ENCODE results near the gene CSNK1D.
"Not testable (repeated sequence)": the region's sequence is repeated elsewhere in the genome, so short reads cannot be mapped to it uniquely, and the experiment has no call there.

CSNK1D gene

DNA sequence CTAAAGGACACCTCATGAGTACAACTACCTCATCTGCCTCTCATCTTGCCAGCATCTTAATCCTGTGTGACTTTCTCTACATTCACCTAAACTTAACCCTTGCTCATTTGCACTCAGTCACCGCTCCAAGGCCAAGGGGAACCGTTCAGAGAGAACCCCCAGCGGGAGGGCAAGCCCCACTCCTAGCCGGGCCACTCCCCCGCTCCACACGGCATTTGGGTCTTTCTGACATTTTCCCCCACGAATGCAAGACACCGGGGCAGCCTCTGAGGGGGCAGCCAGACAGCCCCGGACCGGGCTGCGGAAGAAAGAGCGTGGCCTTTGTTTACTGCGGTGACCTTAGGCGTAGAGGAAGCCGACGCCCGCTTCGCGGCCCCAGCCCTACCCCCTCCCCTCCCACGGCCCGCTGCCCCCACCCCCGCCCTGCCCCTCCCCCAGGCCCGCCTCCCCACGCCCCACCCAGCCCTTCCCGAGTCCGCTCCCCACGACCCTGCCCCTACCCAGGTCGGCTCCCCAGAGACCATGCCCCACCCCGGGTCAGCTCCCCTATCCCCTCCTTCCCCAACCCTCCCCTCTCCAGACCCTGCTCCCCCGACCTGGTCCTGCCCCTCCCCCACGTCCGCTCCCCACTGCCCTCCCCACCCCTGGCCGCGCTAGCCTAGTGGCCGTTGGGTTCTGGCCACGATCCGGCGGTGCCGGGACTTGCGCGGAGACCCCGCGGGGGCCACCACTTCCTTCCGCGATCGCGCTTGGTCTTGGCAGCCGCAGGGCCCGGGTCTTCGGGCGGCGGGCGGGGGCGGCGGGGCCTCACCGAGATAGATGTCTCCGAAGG is 789 bp downstream of the CSNK1D start:
- DNase-seq = peak; percentile 52 to 61

DNA sequence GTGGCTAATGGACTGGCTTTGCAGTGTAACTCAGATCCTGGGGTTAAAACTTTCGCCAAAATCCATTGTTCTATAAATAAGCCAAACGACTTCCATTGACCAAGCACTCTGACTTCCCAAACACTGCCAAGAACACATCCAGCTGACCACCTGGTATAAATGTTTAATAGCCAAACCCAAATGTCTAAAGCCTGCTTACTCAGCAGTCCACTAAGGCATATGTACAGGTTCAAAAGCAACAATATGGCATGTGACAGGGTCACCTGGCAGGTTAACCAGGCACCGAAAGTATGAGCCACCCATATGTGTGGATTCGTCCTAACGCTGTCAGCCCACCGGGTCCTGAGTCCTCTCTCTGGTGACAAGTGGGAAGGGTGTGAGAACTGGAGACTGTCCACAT is 2.1 kb downstream of the CSNK1D start:
- no peak for DNase-seq

DNA sequence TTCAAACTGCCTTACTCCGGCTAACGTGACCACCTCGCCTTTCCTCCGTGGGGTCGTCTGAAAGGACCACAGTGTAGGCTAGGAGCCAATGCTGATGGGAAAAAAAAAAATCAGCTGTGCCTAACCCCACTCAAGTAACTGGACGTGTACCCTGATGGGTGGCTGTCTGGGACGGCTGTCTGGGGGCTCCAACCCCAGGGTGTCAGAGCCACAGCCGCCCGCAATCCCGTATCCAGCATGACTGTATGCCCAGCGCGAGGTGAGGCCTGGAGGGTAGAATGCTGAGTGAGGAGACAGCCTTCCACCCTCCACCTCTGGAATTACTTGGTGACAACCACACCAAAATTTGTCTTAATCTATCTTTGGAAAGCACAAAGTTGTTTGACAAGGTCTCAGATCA is 2.8 kb downstream of the CSNK1D start:
- DNase-seq = no peak

DNA sequence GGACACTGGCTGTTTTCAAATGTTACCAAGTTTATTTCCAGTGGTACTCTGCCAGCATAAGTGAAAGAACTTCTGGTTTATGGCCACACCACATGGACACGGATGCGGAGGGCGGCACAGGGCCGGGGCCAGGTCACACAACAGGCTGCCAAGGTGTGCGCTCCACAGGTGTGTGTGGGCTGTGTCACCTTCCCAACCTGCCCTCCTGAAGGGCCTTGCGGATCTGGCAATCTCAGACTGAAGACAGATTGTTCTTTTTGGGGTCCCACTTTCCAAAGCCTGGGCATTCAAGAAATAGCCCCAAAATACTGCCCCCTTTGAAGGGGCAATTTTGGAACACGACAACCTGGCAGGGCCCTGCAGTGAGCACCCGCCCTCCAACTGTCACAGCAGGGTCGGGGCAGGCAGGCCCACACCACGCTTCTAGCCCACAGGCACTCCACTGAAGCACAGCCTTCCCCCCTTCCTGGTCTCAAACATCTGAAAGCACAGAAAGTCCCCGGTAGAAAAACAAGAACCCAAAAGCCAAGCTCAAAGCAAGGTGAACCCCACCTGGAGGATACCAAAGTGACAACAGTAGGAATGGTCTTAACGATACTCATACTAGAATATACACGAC is 3.5 kb downstream of the CSNK1D start:
- peak in 1 of 2 donors; percentile 24 for DNase-seq

DNA sequence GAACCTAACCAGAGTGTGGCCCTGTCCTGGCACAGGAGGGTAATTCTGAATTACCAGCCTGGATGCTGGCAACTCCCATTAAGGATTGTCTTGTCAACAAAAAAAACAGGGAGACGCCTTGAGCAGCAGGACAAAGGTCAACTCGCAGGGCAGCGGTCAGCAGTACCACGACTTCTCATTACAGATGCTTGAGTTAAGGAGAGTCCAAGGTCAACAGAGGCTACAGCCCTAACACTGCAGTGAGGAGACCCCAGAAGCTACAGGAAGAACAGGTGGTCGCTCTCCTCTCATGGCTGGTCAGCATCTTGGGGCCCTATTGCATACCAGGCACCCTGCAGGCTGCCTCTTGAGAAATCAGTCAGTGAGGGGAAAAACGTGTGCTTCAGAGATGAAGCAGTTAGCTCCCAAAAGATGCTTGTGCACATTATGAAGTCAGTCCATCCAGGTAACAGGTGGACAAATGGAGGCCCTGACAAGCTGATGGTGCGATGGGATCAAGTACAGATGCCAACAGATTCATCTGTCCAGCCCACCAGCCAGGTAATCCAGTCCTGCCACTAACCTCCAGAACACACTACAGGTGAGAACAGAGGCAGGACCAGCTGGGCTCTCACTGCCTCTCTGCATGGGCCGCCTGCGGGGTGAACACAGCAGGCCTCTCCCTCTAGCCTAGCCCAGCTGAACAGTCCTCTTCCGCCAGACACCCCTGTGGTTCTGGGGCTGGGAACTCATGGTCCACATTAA is 4.2 kb downstream of the CSNK1D start:
- DNase-seq = no peak

DNA sequence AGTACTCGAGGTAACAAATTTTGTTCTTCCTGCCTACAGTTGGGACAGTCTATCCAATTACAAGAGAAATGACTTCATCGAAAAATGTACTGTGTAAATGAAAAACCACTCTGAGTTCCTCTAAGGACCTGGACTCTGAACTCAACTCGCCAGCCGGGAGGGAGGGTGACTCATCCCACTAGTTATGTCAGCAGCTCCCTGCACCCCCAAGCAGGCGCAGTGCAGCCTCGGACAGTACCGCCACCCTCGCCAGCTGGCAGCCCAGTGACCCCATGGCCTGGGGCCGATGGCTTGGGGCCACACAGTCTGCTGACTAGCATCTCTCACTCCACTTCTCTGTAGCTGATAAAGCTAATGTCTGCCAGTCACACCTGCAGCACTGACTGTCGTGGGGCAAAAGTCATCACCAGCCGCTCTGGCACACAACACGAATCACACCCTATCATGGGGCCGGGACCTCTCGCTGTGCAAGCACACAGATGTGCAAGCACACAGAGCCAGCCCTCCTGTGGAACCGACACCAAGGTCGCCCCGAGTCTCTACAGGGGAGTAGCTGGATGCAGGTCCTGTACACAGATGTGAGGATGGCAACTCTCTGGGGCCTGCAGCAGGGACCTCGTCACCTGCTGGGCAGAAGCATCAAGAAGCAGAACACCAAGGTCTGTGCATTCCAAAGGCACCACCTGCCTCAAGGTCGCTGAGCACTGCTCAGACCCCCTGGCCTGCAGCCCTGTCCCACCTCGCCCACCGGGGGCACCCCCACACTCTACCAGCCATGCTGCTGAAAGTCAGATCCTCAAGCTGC is 5.7 kb downstream of the CSNK1D start:
- peak in 1 of 2 donors; percentile 68 for DNase-seq

DNA sequence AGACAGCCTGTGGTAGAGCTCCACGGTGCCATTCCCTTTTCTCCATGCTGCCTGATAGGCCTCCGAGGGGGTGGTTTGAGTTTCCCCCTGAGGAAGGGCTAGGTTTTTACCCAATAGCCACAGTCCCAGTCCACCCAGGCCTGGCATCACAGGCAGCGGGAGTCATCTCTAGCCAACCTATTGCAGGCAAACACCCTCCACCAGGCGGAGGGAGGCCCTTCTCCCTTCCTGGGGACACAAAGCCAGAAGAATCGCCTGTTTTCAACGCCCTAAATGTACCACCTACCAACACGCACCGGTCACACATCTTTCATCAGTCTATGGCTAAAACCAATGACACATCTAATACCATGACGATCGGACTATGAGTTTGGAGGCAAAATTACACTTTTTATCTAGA is 7.4 kb downstream of the CSNK1D start:
- no peak for DNase-seq

DNA sequence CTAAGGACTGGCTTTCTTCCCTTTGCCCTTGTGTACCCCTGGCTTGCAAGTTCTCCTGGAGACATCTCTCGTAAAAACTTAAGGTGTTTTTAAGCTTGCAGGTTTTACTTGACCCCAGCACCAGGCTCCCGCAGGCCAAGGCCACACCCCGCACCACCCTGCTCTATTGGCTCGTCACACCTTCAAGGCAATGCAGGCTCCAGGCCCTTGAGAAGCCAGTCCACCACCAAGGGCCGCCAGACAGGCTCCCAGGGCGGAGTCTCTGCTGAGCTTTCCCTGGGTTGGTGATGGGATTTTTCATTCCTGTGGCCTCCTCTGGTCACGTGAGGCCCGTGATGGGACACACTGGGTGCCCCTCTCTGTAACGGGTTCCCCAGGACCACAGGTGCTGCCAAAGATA is 9.9 kb downstream of the CSNK1D start:
- no peak for DNase-seq

DNA sequence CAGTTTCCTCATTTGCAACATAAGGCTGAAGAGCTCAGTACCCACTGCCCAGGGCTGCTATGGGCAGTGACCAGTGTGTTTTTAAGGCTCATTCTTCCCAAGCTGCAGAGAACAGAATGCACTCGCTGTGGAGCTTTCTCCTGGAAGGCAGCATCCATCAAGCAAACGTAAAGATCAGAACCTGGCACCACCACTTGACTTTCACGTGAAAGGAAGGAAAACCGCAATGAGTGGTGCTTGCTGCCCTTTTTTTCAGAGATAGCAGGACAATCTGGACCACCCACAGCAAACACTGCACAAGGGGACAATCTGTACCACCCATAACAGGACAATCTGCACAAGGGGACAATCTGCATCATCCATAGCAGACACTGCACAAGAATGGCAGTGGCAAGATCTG is 11.2 kb downstream of the CSNK1D start:
- DNase-seq = no peak

DNA sequence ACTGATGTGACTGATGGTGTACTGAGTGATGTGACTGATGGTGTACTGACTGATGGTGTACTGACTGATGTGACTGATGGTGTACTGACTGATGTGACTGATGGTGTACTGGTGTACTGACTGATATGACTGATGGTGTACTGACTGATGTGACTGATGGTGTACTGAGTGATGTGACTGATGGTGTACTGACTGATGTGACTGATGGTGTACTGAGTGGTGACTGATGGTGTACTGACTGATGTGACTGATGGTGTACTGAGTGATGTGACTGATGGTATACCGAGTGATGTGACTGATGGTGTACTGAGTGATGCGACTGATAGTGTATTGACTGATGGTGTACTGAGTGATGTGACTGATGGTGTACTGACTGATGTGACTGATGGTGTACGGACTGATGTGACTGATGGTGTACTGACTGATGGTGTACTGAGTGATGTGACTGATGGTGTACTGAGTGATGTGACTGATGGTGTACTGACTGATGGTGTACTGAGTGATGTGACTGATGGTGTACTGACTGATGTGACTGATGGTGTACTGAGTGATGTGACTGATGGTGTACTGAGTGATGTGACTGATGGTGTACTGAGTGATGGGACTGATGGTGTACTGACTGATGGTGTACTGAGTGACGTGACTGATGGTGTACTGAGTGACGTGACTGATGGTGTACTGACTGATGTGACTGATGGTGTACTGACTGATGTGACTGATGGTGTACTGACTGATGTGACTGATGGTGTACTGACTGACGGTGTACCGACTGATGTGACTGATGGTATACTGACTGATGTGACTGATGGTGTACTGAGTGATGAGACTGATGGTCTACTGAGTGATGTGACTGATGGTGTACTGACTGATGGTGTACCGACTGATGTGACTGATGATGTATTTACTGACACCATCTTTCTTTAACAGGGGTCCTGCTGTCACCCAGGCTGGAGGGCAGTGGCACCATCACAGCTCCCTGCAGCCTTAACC is 13.2 kb downstream of the CSNK1D start:
- not testable (repeated sequence) for DNase-seq

DNA sequence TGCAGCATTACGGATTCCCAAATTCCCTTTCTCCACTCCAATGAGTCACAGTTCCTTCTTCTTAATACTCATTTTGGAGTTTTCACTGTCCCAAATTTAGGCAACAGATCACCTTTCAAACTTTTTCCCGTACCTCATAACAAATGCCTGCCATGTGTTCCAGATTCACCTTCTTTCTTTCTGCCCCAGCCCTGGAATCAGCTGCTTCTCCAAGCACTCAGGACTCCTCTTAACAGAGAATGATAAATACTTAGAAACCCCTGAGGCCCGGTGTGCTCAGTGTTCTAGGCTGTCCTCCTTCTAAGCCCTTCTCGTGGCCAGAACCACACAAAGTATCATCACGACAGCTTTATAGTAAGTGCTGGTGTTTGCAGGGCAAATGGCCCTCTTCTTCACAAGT is 14.9 kb downstream of the CSNK1D start:
- DNase-seq = no peak

DNA sequence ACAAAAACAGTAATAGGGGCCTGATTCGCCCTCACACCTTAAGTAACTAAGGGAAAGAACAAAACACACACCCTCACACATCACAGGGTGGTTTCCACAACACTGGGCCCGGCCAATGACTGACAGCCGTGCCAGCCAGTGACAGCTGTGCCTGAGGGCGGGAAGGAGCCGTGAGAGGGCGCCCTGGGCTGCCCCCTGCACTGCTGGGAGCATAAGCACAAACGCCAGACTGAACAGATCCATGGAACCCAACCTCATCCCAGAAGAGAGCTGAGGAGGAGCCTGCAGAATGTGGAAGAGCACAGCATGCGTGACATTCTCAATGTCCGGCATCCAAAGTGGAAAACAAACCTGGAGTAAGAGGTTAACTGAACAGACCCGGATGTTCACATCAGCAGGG is 16.0 kb downstream of the CSNK1D start:
- DNase-seq = peak; percentile 76 to 79

DNA sequence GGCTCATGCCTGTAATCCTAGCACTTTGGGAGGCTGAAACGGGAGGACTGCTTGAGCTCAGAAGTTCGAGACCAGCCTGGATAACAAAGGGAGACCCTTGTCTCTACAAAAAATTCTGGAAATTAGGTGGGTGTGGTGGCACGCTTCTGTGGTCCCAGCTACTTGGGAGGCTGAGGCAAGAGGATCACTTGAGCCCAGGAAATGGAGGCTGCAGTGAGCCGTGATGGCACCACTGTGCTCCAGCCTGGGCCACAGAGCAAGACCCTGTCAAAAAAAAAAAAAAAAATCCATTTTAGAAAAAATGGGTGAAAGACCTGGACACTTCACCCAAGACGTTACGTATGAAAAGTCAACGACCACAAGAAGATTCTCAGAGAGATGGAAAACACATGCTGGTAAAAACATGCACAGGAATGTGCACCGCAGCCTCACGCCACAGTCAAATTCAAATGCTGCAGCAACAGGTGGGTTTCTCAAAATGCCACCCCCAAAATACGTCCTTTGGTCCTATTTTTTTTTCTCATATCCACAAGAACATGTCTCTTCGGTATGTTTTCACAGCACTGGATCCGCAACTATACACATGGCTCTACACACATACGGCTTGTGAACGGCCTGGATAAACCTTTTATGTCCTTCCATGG is 17.1 kb downstream of the CSNK1D start:
- DNase-seq = no peak

DNA sequence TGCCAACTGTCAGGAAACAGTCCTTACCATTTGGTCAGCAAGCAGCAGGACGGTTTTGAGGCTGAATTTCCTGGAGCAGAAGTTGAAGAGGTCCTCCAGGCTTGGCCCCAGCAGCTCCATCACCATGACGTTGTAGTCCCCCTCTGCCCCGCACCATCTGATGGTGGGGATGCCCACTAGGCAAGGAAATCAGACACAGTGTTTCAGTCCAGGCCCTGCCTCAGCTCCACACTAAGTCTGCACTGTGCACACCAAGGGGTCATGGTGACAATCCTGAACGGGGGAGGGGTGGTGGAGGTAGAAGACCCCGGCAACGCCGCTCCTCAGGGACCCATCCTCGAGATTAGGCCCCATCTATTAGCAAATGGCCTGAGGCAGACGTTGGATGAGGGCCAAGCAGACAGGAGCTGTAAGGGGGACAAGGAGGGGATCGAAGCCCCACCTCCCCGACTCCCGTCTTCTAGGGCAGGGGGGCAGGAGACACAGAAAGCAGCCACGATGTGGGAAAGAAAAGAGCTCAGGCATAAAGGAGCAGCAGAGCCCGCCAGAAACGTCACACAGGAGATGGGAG is 18.0 kb downstream of the CSNK1D start:
- DNase-seq = no peak

DNA sequence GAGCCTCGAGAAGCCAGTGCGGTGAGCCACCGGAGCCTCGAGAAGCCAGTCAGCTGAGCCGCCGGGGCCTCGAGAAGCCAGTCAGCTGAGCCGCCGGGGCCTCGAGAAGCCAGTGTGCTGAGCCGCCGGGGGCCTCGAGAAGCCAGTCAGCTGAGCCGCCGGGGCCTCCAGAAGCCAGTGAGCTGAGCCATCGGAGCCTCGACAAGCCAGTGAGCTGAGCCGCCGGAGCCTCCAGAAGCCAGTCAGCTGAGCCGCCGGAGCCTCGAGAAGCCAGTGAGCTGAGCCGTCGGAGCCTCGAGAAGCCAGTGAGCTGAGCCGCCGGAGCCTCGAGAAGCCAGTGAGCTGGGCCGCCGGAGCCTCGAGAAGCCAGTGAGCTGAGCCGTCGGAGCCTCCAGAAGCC is 18.8 kb downstream of the CSNK1D start:
- not testable (repeated sequence) for DNase-seq

DNA sequence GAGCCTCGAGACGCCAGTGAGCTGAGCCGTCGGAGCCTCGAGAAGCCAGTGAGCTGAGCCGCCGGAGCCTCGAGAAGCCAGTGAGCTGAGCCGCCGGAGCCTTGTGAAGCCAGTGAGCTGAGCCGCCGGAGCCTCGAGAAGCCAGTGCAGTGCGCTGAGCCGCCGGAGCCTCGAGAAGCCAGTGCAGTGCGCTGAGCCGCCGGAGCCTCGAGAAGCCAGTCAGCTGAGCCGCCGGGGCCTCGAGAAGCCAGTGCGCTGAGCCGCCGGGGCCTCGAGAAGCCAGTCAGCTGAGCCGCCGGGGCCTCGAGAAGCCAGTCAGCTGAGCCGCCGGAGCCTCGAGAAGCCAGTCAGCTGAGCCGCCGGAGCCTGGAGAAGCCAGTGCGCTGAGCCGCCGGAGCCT is 19.4 kb downstream of the CSNK1D start:
- DNase-seq = not testable (repeated sequence)

DNA sequence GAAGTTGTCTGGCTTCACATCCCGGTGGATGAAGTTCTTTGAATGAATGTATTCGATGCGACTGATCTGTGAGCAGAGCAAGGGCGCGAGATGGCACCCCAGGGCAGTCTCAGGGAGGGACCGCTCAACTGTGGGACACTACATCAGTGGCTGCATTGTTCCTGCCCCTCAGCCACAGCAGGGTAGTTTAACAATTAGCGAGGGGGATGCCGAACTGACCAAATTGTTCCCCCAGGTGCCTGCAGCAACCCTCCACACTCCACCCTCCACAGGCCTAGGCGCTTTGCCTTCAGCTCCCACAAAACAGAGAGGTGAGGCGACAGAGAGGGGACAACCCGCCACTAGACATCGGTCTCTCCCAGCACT is 20.3 kb downstream of the CSNK1D start:
- DNase-seq = no peak

DNA sequence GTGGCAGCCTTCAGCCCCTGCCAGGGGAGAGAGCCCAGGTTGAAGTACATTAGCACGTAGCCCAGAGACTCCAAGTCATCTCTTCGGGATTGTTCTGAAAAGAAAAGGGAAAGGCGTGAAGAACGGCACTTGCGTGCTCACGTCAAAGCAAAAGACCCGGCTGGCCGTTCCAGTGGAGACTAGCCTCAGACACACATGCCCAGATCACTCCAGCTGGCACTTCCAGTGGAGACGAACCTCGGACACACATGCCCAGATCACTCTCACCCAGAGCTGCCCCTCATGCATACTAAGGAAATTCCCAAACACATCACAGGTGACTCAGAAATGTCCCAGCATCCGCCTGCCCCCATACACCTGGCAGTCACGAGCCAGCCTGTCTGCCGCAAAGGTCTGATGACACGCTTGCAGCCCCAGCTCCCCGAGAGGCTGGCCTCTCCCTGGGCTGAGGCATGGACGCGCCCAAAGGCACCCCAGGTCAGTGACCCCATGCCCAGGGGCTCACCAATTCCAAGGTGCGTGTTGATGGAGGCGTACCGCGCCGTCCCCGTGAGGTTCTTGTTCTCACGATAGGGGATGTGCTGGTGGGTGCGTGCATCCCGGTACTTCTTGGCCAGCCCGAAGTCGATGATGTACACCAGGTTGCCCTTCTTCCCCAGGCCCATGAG is 20.9 kb downstream of the CSNK1D start:
- DNase-seq = no peak

DNA sequence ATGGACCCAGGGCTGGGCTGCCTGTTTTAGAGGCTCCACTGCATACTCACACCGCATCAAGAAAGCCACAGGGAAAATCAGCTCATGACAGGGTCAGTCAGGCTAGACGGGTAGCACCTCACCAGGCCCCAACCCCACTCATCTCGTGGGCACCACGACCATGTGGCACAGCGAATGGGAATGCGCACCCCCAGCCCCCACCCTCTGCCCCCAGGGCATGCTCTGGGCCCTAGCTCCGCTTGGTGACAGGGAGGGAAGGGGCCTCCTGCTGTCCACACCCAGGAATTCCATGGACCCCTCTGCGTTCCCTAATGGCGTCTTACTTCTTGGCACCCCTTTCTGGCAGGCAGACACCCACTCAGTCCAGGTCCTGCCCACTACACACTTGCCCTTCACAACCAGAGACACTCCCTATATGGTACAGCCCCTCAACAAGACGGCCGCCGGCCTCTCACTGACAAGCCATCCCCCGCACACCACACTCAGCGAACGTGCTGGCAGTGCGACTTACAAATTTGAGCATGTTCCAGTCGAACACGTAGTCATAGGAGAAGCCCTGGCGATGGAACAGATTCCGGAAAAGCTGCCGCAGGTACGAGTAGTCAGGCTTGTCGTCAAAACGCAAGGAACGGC is 22.5 kb downstream of the CSNK1D start:
- no peak for DNase-seq
